ENCODE measurements around the gene DERL3.

Gene DERL3

DNA sequence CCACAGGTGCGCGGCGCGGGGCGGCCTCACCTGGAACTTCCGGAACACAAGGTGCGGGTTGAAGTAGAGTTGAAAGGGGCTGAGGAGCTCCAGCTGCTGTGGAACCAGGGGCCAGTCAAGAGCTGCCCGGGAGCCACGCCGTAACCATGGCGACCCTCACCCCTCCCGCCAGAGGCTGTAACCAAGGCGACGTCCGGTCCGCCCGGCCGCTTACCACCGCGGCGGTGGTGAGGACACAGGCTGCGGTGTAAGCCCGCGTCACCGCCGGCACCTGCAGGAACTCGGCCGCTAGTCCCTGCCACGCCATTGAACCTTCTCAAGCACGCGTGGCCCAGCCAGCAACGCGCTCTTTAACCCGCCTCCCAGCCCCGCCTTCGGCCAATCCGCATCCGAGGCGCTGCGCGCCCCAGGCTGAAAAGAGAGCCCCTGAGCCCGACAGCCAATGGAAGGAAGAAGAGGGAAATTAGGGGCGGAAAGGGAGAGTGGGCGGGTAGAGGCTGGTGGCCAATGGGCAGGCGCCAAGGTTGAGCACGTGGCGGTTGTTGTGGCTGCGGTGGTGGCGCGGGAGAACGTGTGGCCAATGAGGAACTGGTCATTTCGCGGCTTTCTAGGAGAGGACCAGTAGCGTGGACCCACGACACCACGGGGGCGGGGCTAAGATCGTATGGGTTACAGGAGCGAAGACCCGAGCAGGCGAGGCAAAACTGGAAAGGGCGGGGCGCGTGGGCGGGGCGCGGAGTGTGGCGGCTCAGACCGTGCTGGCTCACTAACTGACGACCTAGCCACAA, at the start of gene DERL3:
Gene DERL3 (minus strand): TSS at position 326 of the 788 bp plus-strand sequence. CDS start 19 bp downstream, at position 307.
- DNase-seq (ENCODE audit: low spot score), result peak; percentile 97
- in situ Hi-C loops (cut with MboI; ENCODE audit: low sequenced_read_pairs, unreplicated experiment), result no loop called here

GRCh38 chr22:23884140-23884539, 45.3 kb upstream of the DERL3 start:
- in situ Hi-C loops (cut with MboI; ENCODE audit: low sequenced_read_pairs, unreplicated experiment), result no loop called here
- no peak for DNase-seq (ENCODE audit: low spot score)
- no peak for TF ChIP-seq CTCF (IDR thresholded peaks at IDR 0.05; ENCODE audit: borderline replicate concordance, control extremely low read depth, extremely low read depth, insufficient read depth, missing control alignments)

More for the DNA sequence above, at the start of gene DERL3:
- TF ChIP-seq CTCF (IDR thresholded peaks at IDR 0.05; ENCODE audit: borderline replicate concordance, control extremely low read depth, extremely low read depth, insufficient read depth, missing control alignments), result no peak

- TF ChIP-seq CTCF (IDR thresholded peaks at IDR 0.05; ENCODE audit: borderline replicate concordance, control extremely low read depth, extremely low read depth, insufficient read depth, missing control alignments), result no peak
- no peak for DNase-seq (ENCODE audit: low spot score)
- in situ Hi-C loops (cut with MboI; ENCODE audit: low sequenced_read_pairs, unreplicated experiment), result no loop called here
Measured at GRCh38 chr22:23883658-23884057, 44.9 kb upstream of the DERL3 start.

DNA sequence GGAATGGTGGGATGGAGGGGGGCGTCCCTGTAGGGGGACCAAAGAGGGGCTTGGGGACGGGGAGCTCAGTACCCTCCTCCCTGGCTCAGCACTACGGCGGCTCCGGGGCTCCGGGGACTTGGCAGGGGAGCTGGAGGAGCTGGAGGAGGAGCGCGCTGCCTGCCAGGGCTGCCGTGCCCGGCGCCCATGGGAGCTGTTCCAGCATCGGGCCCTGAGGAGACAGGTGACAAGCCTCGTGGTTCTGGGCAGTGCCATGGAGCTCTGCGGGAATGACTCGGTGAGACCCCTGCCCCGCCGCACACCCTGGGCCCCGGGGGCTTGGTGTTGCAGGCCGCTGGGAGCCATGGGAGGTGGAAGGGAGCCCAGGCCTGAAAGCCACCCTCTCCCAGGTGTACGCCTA, 43.6 kb upstream of the DERL3 start:
- in situ Hi-C loops (cut with MboI; ENCODE audit: low sequenced_read_pairs, unreplicated experiment), result no loop called here
- TF ChIP-seq CTCF (IDR thresholded peaks at IDR 0.05; ENCODE audit: borderline replicate concordance, control extremely low read depth, extremely low read depth, insufficient read depth, missing control alignments), result no peak
- DNase-seq (ENCODE audit: low spot score), result no peak

GRCh38 chr22:23878219-23878618, 39.4 kb upstream of the DERL3 start:
- in situ Hi-C loops (cut with MboI; ENCODE audit: low sequenced_read_pairs, unreplicated experiment), result no loop called here

DNA sequence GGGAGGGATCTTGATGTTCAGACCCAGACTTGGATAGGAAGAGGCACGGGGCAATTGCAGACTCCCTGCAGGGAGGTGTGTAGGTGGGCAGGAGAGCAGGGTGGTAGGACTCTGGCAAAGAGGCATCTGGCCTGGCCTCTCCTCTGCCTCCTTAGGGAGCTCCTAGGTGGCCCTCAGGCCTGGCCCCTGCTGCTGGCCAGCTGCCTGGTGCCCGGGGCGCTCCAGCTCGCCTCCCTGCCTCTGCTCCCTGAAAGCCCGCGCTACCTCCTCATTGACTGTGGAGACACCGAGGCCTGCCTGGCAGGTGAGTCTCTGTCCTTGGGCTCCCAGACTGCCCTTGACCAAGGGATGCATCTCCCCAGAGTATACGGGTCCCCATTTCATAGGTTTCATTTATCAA, 38.8 kb upstream of the DERL3 start:
- DNase-seq (ENCODE audit: low spot score), result no peak
- in situ Hi-C loops (cut with MboI; ENCODE audit: low sequenced_read_pairs, unreplicated experiment), result no loop called here
- TF ChIP-seq CTCF (IDR thresholded peaks at IDR 0.05; ENCODE audit: borderline replicate concordance, control extremely low read depth, extremely low read depth, insufficient read depth, missing control alignments), result no peak

More at GRCh38 chr22:23878219-23878618, 39.4 kb upstream of the DERL3 start:
- TF ChIP-seq CTCF (IDR thresholded peaks at IDR 0.05; ENCODE audit: borderline replicate concordance, control extremely low read depth, extremely low read depth, insufficient read depth, missing control alignments), result no peak
- DNase-seq (ENCODE audit: low spot score), result no peak

All from GM13976 (cell line).